HEK293 (cell line): ENCODE results near the gene TNFAIP8L3.

Source experiments
- CTCF ChIA-PET: fragments of 350-600 bp; formaldehyde crosslinking; extraction: SDS; loops from one replicate; lab custom pipeline; 2021; ENCODE audit warnings: antibody characterized with exemption; lab: Yijun Ruan, JAX
- POLR2A ChIA-PET: fragments of 300-600 bp; formaldehyde crosslinking; extraction: SDS; loops from one replicate; lab custom pipeline; 2020; ENCODE audit warnings: antibody characterized with exemption, inconsistent platforms; lab: Yijun Ruan, JAX
- H3K27ac ChIP-seq: fragments of 200-500 bp; sonication (Bioruptor generic); 2 replicates; pipeline ENCODE4 v1.5.1; 2014; ENCODE audit warnings: low read depth, low read length, control low read depth, inconsistent platforms; ENCODE audit errors: extremely low read depth
- H3K36me3 ChIP-seq, 2 experiments: fragments of 200-500 bp in 1 of 2; sonication (Bioruptor generic) in 1 of 2; 1 replicate in 1 of 2; 2 replicates in 1 of 2; pipeline ENCODE4 v1.5.1; 2014 to 2017; ENCODE audit warnings: inconsistent platforms in 2 of 2, low read length in 2 of 2; ENCODE audit not compliant: control insufficient read depth in 2 of 2, insufficient read depth in 1 of 2
- H3K4me1 ChIP-seq: fragments of 200-500 bp; sonication (Bioruptor generic); 2 replicates; pipeline ENCODE4 v1.5.1; 2014; ENCODE audit warnings: mild to moderate bottlenecking, low read length, inconsistent platforms; ENCODE audit not compliant: control insufficient read depth, insufficient read depth
- H3K4me3 ChIP-seq: 2 replicates; pipeline ENCODE4 v1.5.1; 2011; ENCODE audit warnings: low read depth, mild to moderate bottlenecking, control low read depth, low read length, moderate library complexity
- H3K9me3 ChIP-seq: fragments of 200-500 bp; sonication (Bioruptor generic); 2 replicates; pipeline ENCODE4 v1.5.1; 2014; ENCODE audit warnings: low read depth, low read length, inconsistent platforms; ENCODE audit not compliant: control insufficient read depth, insufficient read depth
- GFI1B ChIP-seq: fragments of 450-650 bp; formaldehyde crosslinking; IDR thresholded peaks from 2 replicates; pipeline ENCODE4 v1.5.1; 2016; ENCODE audit warnings: missing biosample characterization, missing genetic modification characterization
- KLF7 ChIP-seq: fragments of 450-650 bp; formaldehyde crosslinking; IDR thresholded peaks from 2 replicates; pipeline ENCODE4 v1.5.1; 2016; ENCODE audit warnings: missing biosample characterization, missing genetic modification characterization, borderline replicate concordance
- KLF8 ChIP-seq: fragments of 450-650 bp; formaldehyde crosslinking; IDR thresholded peaks from 2 replicates; pipeline ENCODE4 v1.5.1; 2016; ENCODE audit warnings: missing biosample characterization, missing genetic modification characterization
- MZF1 ChIP-seq: fragments of 450-650 bp; formaldehyde crosslinking; IDR thresholded peaks from 2 replicates; pipeline ENCODE4 v1.5.1; 2017; ENCODE audit warnings: missing biosample characterization, missing genetic modification characterization, borderline replicate concordance
- OVOL3 ChIP-seq: fragments of 450-650 bp; formaldehyde crosslinking; IDR thresholded peaks from 2 replicates; pipeline ENCODE4 v1.5.1; 2016; ENCODE audit warnings: missing biosample characterization, missing genetic modification characterization
- TCF7L2 ChIP-seq: IDR thresholded peaks from 2 replicates; pipeline ENCODE4 v1.6.1; 2011; ENCODE audit warnings: low read depth, mild to moderate bottlenecking, inconsistent platforms, low read length, moderate library complexity, borderline replicate concordance
- TRIM28 ChIP-seq: IDR thresholded peaks from 2 replicates; pipeline ENCODE4 v1.6.1; 2011; ENCODE audit warnings: low read length, control low read depth, borderline replicate concordance
- ZFP3 ChIP-seq: fragments of 450-650 bp; formaldehyde crosslinking; IDR thresholded peaks from 2 replicates; pipeline ENCODE4 v1.5.1; 2016; ENCODE audit warnings: low read depth, missing biosample characterization, missing genetic modification characterization
- ZNF10 ChIP-seq: fragments of 450-650 bp; formaldehyde crosslinking; IDR thresholded peaks from 2 replicates; pipeline ENCODE4 v1.5.1; 2017; ENCODE audit warnings: missing biosample characterization, missing genetic modification characterization
- ZNF157 ChIP-seq: fragments of 450-650 bp; formaldehyde crosslinking; IDR thresholded peaks from 2 replicates; pipeline ENCODE4 v1.5.1; 2016; ENCODE audit warnings: missing biosample characterization, missing genetic modification characterization
- ZNF211 ChIP-seq: fragments of 450-650 bp; formaldehyde crosslinking; IDR thresholded peaks from 2 replicates; pipeline ENCODE4 v1.5.1; 2016; ENCODE audit warnings: low read depth, missing biosample characterization, missing genetic modification characterization
- ZNF23 ChIP-seq: fragments of 450-650 bp; formaldehyde crosslinking; IDR thresholded peaks from 2 replicates; pipeline ENCODE4 v1.5.1; 2016; ENCODE audit warnings: missing biosample characterization, missing genetic modification characterization, borderline replicate concordance
- ZNF354C ChIP-seq: fragments of 450-650 bp; formaldehyde crosslinking; IDR thresholded peaks from 2 replicates; pipeline ENCODE4 v1.5.1; 2016; ENCODE audit warnings: missing biosample characterization, missing genetic modification characterization, low read depth, borderline replicate concordance
- ZNF404 ChIP-seq: fragments of 450-650 bp; formaldehyde crosslinking; IDR thresholded peaks from 2 replicates; pipeline ENCODE4 v1.5.1; 2017; ENCODE audit warnings: missing biosample characterization, missing genetic modification characterization
- ZNF48 ChIP-seq: fragments of 450-650 bp; formaldehyde crosslinking; IDR thresholded peaks from 2 replicates; pipeline ENCODE4 v1.5.1; 2016; ENCODE audit warnings: missing biosample characterization, missing genetic modification characterization
- ZNF560 ChIP-seq: fragments of 450-650 bp; formaldehyde crosslinking; IDR thresholded peaks from 2 replicates; pipeline ENCODE4 v1.5.1; 2017; ENCODE audit warnings: missing biosample characterization, missing genetic modification characterization, borderline replicate concordance
- ZNF571 ChIP-seq: fragments of 450-650 bp; formaldehyde crosslinking; IDR thresholded peaks from 2 replicates; pipeline ENCODE4 v1.5.0; 2017; ENCODE audit warnings: missing biosample characterization, missing genetic modification characterization
- ZNF585B ChIP-seq: fragments of 450-650 bp; formaldehyde crosslinking; IDR thresholded peaks from 2 replicates; pipeline ENCODE4 v1.5.1; 2016; ENCODE audit warnings: missing biosample characterization, missing genetic modification characterization
- ZNF600 ChIP-seq: fragments of 450-650 bp; formaldehyde crosslinking; IDR thresholded peaks from 2 replicates; pipeline ENCODE4 v1.5.1; 2016; ENCODE audit warnings: missing biosample characterization, missing genetic modification characterization
- ZNF670 ChIP-seq: fragments of 450-650 bp; formaldehyde crosslinking; IDR thresholded peaks from 2 replicates; pipeline ENCODE4 v1.5.1; 2016; ENCODE audit warnings: missing biosample characterization, missing genetic modification characterization, low read depth
- ZNF701 ChIP-seq: fragments of 450-650 bp; formaldehyde crosslinking; IDR thresholded peaks from 2 replicates; pipeline ENCODE4 v1.5.1; 2016; ENCODE audit warnings: missing biosample characterization, missing genetic modification characterization
- ZNF747 ChIP-seq: fragments of 450-650 bp; formaldehyde crosslinking; IDR thresholded peaks from 2 replicates; pipeline ENCODE4 v1.5.1; 2016; ENCODE audit warnings: missing biosample characterization, missing genetic modification characterization
- ZXDB ChIP-seq: fragments of 450-650 bp; formaldehyde crosslinking; IDR thresholded peaks from 2 replicates; pipeline ENCODE4 v1.5.1; 2016; ENCODE audit warnings: missing biosample characterization, missing genetic modification characterization
- TF ChIP-seq, protein P1 (sequence below): fragments of 450-650 bp; formaldehyde crosslinking; IDR thresholded peaks from 2 replicates; pipeline ENCODE4 v1.5.1; 2016; ENCODE audit warnings: missing biosample characterization, missing genetic modification characterization
- TF ChIP-seq, protein P2 (sequence below): fragments of 450-650 bp; formaldehyde crosslinking; IDR thresholded peaks from 2 replicates; pipeline ENCODE4 v1.5.1; 2016; ENCODE audit warnings: missing biosample characterization, missing genetic modification characterization
- TF ChIP-seq, protein P3 (sequence below): fragments of 450-650 bp; formaldehyde crosslinking; IDR thresholded peaks from 2 replicates; pipeline ENCODE4 v1.5.1; 2016; ENCODE audit warnings: missing biosample characterization, missing genetic modification characterization
- TF ChIP-seq, protein P4 (sequence below): fragments of 450-650 bp; formaldehyde crosslinking; IDR thresholded peaks from 2 replicates; pipeline ENCODE4 v1.5.1; 2017; ENCODE audit warnings: missing biosample characterization, missing genetic modification characterization

TNFAIP8L3 gene

DNA sequence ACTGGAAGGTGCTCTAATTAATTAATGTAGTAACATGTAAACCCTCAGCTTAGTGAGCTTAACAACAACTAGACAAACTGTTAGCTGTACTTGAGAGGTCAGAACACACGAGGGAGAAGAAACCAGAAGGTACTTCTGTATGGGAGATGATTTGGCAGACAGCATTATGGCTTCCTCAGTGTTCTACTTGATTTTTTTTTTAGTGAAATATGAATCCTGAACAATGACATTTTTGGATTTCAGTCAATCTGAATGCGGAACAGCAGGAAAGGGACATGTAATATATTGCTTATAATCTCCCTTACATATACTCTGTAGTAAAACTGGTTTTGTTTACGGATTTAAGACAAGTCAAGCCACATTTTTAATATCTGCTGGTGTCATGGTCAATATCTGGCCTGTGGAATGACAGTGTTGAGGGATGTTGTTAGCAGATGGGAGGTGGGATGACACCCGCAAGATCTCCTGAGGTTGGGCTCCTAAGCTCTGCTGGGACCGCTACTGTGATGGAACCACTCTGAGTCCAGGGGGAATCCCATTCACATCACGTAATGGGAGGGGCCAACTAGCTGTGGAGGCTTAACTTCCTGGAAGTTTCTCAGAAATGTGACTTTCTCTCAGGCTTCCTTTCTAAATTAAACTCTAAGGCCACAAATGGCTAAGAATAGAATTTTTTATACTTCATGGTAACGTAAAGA is 18.7 kb downstream of the TNFAIP8L3 start (continued):
- TF ChIP-seq ZNF48 (no peak), ZNF10 (no peak), ZNF747 (tag by site-specific recombination) (no peak), ZXDB (tag by site-specific recombination) (no peak), KLF7 (no peak), GFI1B (tag by site-specific recombination) (no peak), ZNF157 (no peak), TRIM28 (no peak), ZNF354C (tag by site-specific recombination) (no peak), KLF8 (no peak), TCF7L2 (no peak), ZFP3 (tag by site-specific recombination) (no peak), MZF1 (tag by site-specific recombination) (no peak), ZNF600 (tag by site-specific recombination) (no peak)
- TF ChIP-seq, protein P1, sequence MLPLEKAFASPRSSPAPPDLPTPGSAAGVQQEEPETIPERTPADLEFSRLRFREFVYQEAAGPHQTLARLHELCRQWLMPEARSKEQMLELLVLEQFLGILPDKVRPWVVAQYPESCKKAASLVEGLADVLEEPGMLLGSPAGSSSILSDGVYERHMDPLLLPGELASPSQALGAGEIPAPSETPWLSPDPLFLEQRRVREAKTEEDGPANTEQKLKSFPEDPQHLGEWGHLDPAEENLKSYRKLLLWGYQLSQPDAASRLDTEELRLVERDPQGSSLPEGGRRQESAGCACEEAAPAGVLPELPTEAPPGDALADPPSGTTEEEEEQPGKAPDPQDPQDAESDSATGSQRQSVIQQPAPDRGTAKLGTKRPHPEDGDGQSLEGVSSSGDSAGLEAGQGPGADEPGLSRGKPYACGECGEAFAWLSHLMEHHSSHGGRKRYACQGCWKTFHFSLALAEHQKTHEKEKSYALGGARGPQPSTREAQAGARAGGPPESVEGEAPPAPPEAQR (tag by site-specific recombination), result no peak
- TF ChIP-seq, all 188 proteins: peak for 0

DNA sequence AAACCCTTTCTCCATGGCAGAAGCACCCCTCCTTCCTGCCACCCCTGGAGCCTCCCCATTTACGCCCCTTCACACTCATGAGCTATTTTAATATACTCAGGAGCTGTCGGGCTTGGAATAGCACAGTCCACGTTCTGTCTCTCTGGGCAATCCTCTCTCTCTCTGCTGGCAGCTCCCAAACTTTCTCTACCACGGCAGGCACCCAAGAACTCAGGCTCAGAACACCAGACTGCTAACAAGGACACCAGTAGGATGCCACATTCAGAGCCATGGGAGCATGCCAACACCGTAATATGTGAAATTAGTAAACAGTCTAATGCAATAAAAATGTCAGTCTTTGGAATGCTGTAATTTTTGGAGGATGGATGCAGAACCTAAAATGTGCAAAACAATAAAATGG is 19.3 kb downstream of the TNFAIP8L3 start:
- Histone ChIP-seq H3K4me1 (no peaks in the 10 kb centered on the region), H3K36me3 (no peaks in the 10 kb centered on the region), H3K4me3 (no peak overlapping the region), H3K9me3 (no peaks in the 10 kb centered on the region), H3K27ac (no peak overlapping the region)
- POLR2A ChIA-PET, result no interaction called here
- no peak for TF ChIP-seq OVOL3
- no peak for TF ChIP-seq ZNF571 (tag by site-specific recombination)
- TF ChIP-seq ZNF23 (tag by site-specific recombination), result no peak
- TF ChIP-seq ZNF670 (tag by site-specific recombination), result no peak
- TF ChIP-seq ZNF211 (tag by site-specific recombination), result no peak
- no peak for TF ChIP-seq ZNF404 (tag by site-specific recombination)
- TF ChIP-seq, protein P2, sequence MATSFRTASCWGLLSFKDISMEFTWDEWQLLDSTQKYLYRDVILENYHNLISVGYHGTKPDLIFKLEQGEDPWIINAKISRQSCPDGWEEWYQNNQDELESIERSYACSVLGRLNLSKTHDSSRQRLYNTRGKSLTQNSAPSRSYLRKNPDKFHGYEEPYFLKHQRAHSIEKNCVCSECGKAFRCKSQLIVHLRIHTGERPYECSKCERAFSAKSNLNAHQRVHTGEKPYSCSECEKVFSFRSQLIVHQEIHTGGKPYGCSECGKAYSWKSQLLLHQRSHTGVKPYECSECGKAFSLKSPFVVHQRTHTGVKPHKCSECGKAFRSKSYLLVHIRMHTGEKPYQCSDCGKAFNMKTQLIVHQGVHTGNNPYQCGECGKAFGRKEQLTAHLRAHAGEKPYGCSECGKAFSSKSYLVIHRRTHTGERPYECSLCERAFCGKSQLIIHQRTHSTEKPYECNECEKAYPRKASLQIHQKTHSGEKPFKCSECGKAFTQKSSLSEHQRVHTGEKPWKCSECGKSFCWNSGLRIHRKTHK, result no peak
- CTCF ChIA-PET, result interaction anchor here (0.6 kb wide), 1 partner anchor 23 kb away, joined by 3 read pairs; no protein-coding TSS in a partner anchor

DNA sequence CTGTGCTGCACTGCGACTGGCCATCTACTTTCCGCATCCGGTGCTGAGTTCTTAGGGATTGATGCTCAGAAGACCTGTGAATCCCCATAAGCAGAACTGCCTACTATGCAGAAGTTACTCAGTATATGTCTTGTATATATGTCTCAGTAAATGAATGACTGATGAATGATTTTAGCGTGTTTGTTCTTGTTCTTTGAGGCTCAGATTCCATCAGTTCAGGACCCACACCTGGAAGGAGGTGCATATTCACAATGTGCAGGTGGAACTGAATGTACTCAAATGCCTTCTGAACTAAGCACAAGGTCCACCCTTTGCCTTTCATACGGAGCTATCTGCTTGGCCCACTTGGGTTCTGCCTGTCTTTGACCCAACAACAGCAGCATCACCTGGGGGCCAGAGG is 19.8 kb downstream of the TNFAIP8L3 start:
- no peaks in the 10 kb centered on the region for H3K4me1 ChIP-seq
- H3K27ac ChIP-seq, result no peak overlapping the region
- no peaks in the 10 kb centered on the region for H3K36me3 ChIP-seq
- no peaks in the 10 kb centered on the region for H3K9me3 ChIP-seq
- CTCF ChIA-PET, result interaction anchor here (0.6 kb wide), 1 partner anchor 23 kb away, joined by 3 read pairs; no protein-coding TSS in a partner anchor
- POLR2A ChIA-PET, result no interaction called here
- TF ChIP-seq ZNF560 (tag by site-specific recombination) (no peak), TCF7L2 (no peak), OVOL3 (no peak), ZNF585B (tag by site-specific recombination) (no peak), ZNF701 (tag by site-specific recombination) (no peak), ZNF211 (tag by site-specific recombination) (no peak)
- TF ChIP-seq, protein P3, sequence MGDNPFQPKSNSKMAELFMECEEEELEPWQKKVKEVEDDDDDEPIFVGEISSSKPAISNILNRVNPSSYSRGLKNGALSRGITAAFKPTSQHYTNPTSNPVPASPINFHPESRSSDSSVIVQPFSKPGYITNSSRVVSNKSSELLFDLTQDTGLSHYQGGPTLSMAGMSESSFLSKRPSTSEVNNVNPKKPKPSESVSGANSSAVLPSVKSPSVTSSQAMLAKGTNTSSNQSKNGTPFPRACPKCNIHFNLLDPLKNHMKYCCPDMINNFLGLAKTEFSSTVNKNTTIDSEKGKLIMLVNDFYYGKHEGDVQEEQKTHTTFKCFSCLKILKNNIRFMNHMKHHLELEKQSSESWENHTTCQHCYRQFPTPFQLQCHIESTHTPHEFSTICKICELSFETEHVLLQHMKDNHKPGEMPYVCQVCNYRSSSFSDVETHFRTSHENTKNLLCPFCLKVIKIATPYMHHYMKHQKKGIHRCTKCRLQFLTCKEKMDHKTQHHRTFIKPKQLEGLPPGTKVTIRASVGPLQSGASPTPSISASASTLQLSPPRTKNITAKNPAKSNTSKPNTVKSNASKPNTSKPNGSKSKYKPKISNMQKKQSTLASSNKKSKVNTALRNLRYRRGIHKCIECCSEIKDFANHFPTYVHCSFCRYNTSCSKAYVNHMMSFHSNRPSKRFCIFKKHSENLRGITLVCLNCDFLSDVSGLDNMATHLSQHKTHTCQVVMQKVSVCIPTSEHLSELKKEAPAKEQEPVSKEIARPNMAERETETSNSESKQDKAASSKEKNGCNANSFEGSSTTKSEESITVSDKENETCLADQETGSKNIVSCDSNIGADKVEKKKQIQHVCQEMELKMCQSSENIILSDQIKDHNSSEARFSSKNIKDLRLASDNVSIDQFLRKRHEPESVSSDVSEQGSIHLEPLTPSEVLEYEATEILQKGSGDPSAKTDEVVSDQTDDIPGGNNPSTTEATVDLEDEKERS, result no peak
- TF ChIP-seq, protein P4, sequence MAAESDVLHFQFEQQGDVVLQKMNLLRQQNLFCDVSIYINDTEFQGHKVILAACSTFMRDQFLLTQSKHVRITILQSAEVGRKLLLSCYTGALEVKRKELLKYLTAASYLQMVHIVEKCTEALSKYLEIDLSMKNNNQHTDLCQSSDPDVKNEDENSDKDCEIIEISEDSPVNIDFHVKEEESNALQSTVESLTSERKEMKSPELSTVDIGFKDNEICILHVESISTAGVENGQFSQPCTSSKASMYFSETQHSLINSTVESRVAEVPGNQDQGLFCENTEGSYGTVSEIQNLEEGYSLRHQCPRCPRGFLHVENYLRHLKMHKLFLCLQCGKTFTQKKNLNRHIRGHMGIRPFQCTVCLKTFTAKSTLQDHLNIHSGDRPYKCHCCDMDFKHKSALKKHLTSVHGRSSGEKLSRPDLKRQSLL (tag by site-specific recombination), result no peak
- H3K4me3 ChIP-seq, result no peak overlapping the region
